K562 (cell line): ENCODE measurements around the gene KRTAP1-1. TPM values are rescaled to one million over a fixed set of nuclear protein-coding genes. Genes with fewer than 3 reads are reported as not detected.

Experiments used
- ATAC-seq: fragments of 200-7000 bp; cut with Tn5 transposase; 3 replicates; pipeline ENCODE4 v1.9.1; 2020; ENCODE audit warnings: moderate library complexity
- BruUV-seq: library from RNA; stranded (reverse); fragments of 400-500 nt; replicated peaks from 2 replicates; lab custom pipeline; 2021; lab: Mats Ljungman, UMichigan
- CTCF ChIA-PET: fragments of 300-600 bp; formaldehyde crosslinking; extraction: SDS; loops from one replicate; lab custom pipeline; 2021; ENCODE audit warnings: low intra/inter-chr PET ratio; lab: Yijun Ruan, JAX
- POLR2A ChIA-PET: fragments of 300-600, 350-650 bp; sonication (Branson Sonifier 250); formaldehyde crosslinking; extraction: SDS; loops from one replicate; lab custom pipeline; 2021; ENCODE audit warnings: antibody characterized with exemption, inconsistent platforms; lab: Yijun Ruan, JAX
- DNase-seq, 4 experiments: peaks; one replicate each; pipeline versions ENCODE4 v3.0.0 to v3.0.0-alpha.2; 2011 to 2018; ENCODE audit warnings: low spot score in 3 of 4, mixed read lengths in 3 of 4; ENCODE audit errors: extremely low read depth in 1 of 4
- FAIRE-seq: peaks from 2 replicates; lab custom pipeline; 2011; peaks lifted over from hg19 to GRCh38; lab: Jason Lieb, UNC
- H2AFZ ChIP-seq: 2 replicates; pipeline ENCODE4 v1.6.0; 2011; ENCODE audit warnings: low read depth, low read length, control low read depth, inconsistent platforms
- H3K27ac ChIP-seq: fragments of 200-600 bp; 3 replicates; pipeline ENCODE4 v1.8.0; 2011; ENCODE audit warnings: low read depth, mild to moderate bottlenecking, control low read depth, inconsistent platforms, low read length, moderate library complexity, mixed read lengths; ENCODE audit errors: extremely low read depth
- H3K27me3 ChIP-seq, 2 experiments: fragments of 300-600 bp in 1 of 2; 2 replicates in 1 of 2; 3 replicates in 1 of 2; pipeline versions ENCODE4 v1.6.0 to v1.8.0; 2011; ENCODE audit warnings: inconsistent platforms in 2 of 2, low read length in 2 of 2, mild to moderate bottlenecking in 1 of 2, mixed read lengths in 1 of 2, moderate library complexity in 1 of 2; ENCODE audit not compliant: control insufficient read depth in 2 of 2, insufficient read depth in 2 of 2
- H3K36me3 ChIP-seq: fragments of 300-600 bp; 3 replicates; pipeline ENCODE4 v1.8.0; 2011; ENCODE audit warnings: mild to moderate bottlenecking, low read length, inconsistent platforms; ENCODE audit not compliant: control insufficient read depth, insufficient read depth
- H3K4me1 ChIP-seq, 2 experiments: fragments of 200-600 bp in 1 of 2; replicated peaks in 1 of 2; 2 replicates in 1 of 2; 3 replicates in 1 of 2; pipeline versions ENCODE4 v1.5.1 to v1.8.0; 2011; ENCODE audit warnings: inconsistent platforms in 2 of 2, low read length in 2 of 2, mild to moderate bottlenecking in 1 of 2, mixed read lengths in 1 of 2, moderate library complexity in 1 of 2; ENCODE audit not compliant: control insufficient read depth in 2 of 2, insufficient read depth in 2 of 2
- H3K4me2 ChIP-seq: 2 replicates; pipeline ENCODE4 v1.6.1; 2011; ENCODE audit warnings: low read length, control low read depth, inconsistent platforms, mixed read lengths; ENCODE audit not compliant: insufficient read depth
- H3K4me3 ChIP-seq: fragments of 200-600 bp; sonication (generic), shearing (Covaris generic); 2 replicates; pipeline ENCODE4 v1.5.1; 2016; ENCODE audit warnings: control low read depth, inconsistent platforms
- H3K79me2 ChIP-seq: fragments of 200-600 bp; 3 replicates; pipeline ENCODE4 v1.8.0; 2011; ENCODE audit warnings: low read length, inconsistent platforms; ENCODE audit not compliant: control insufficient read depth, insufficient read depth
- H3K9ac ChIP-seq, 2 experiments: 2 replicates each; pipeline versions ENCODE4 v1.6.0 to v1.6.1; 2011; ENCODE audit warnings: low read depth in 2 of 2, low read length in 2 of 2, control low read depth in 1 of 2, inconsistent platforms in 1 of 2, mild to moderate bottlenecking in 1 of 2, mixed read lengths in 1 of 2; ENCODE audit not compliant: insufficient read depth in 1 of 2
- H3K9me1 ChIP-seq: one replicate; pipeline ENCODE4 v1.6.0; 2011; ENCODE audit warnings: inconsistent platforms, mild to moderate bottlenecking, low read length, moderate library complexity; ENCODE audit not compliant: control insufficient read depth, insufficient read depth
- H3K9me3 ChIP-seq: replicated peaks from 2 replicates; pipeline ENCODE4 v1.5.1; 2011; ENCODE audit warnings: low read depth, low read length, inconsistent platforms; ENCODE audit not compliant: control insufficient read depth, insufficient read depth
- H4K20me1 ChIP-seq: replicated peaks from 2 replicates; pipeline ENCODE4 v1.6.1; 2011; ENCODE audit warnings: low read length, inconsistent platforms, mixed read lengths; ENCODE audit not compliant: control insufficient read depth, insufficient read depth
- CTCF ChIP-seq, 3 experiments: IDR thresholded peaks in 2 of 3; conservative IDR thresholded peaks in 1 of 3; 2 replicates each; pipeline ENCODE4 v1.5.1; 2011 to 2012; ENCODE audit warnings: low read length in 3 of 3, mild to moderate bottlenecking in 3 of 3, control low read depth in 2 of 3, improper control_type of control experiment in 1 of 3, inconsistent platforms in 1 of 3, low read depth in 1 of 3, mixed read lengths in 1 of 3, moderate library complexity in 1 of 3; ENCODE audit not compliant: insufficient read depth in 2 of 3
- NFIX ChIP-seq: fragments of 250-450 bp; sonication (Bioruptor Pico); IDR thresholded peaks from 2 replicates; pipeline ENCODE4 v1.4.0; 2020; ENCODE audit warnings: low read depth, mild to moderate bottlenecking, moderate library complexity
- NR0B1 ChIP-seq: fragments of 450-650 bp; IDR thresholded peaks from one replicate; pipeline ENCODE4 v1.6.1; 2018; ENCODE audit warnings: mild to moderate bottlenecking, moderate library complexity; ENCODE audit not compliant: partially characterized antibody
- ZFP30 ChIP-seq: fragments of 250-450 bp; sonication (Bioruptor Pico); IDR thresholded peaks from 2 replicates; pipeline ENCODE4 v1.8.0; 2022; ENCODE audit warnings: moderate library complexity, mild to moderate bottlenecking, inconsistent platforms, borderline replicate concordance
- ZNF23 ChIP-seq: fragments of 250-450 bp; sonication (Bioruptor Pico); IDR thresholded peaks from 2 replicates; pipeline ENCODE4 v1.4.0; 2020; ENCODE audit warnings: mild to moderate bottlenecking
- ZNF311 ChIP-seq: fragments of 250-450 bp; sonication (Bioruptor Pico); IDR thresholded peaks from 2 replicates; pipeline ENCODE4 v1.4.0; 2020; ENCODE audit warnings: mild to moderate bottlenecking, moderate library complexity
- WGBS: fragments of 100-300 bp; shearing (Covaris generic); methylation state at CpG from one replicate; pipeline ENCODE4 v1.1.6; 2016; ENCODE audit warnings: low coverage, mixed read lengths; ENCODE audit not compliant: insufficient coverage; ENCODE audit errors: missing lambda C conversion rate; 5-methylcytosine and 5-hydroxymethylcytosine counted together
- in situ Hi-C: fragments of 300-500 bp; cut with MboI; formaldehyde crosslinking; loops from 4 replicates; pipeline ENCODE4 v1.15.0; 2018; ENCODE audit warnings: inconsistent platforms, mixed read lengths
- intact Hi-C: fragments of 100-400 bp; cut with micrococcal nuclease; formaldehyde crosslinking; loops from 2 replicates; pipeline ENCODE4 v1.14.2; 2022
- polyA plus RNA-seq, 8 experiments: library from polyadenylated mRNA; depleted of rRNA in 4 of 8; stranded (reverse) in 5 of 8; unstranded in 3 of 8; fragments of >200 nt; fragmentation: Nextera tagmentation in 2 of 8; fragmentation: Illumina TruSeq in 1 of 8; extraction: Ambion mirVana in 2 of 8; extraction: Trizol in 1 of 8; gene quantifications; 2 replicates each; pipeline versions ENCODE4 v1.2.1 to v1.2.3, GENCODE V29; 2011 to 2014; ENCODE audit warnings: inconsistent platforms in 1 of 8, missing spikeins in 1 of 8
- total RNA-seq, 7 experiments: library from RNA; depleted of rRNA in 6 of 7; stranded (reverse); fragments of >200 nt in 6 of 7; fragmentation: Illumina TruSeq in 2 of 7; extraction: Trizol in 2 of 7; gene quantifications; 2 replicates each; pipeline versions ENCODE4 v1.2.1 to v1.2.3, GENCODE V29; 2011 to 2021; ENCODE audit warnings: low replicate concordance in 1 of 7
- TF ChIP-seq, protein P1 (sequence below): fragments of 250-450 bp; sonication (Bioruptor Pico); IDR thresholded peaks from 2 replicates; pipeline ENCODE4 v1.9.0; 2021; ENCODE audit warnings: mild to moderate bottlenecking

KRTAP1-1 gene
- total and polyA plus RNA-seq, 9 of the 15 experiments (the other 6 are each of a cell fraction or from before 2014, with no cell fraction given): not detected

GRCh38 chr17:41024697-41025096 lies 16.6 kb downstream of the KRTAP1-1 start:
- H3K4me2 ChIP-seq: no peak overlapping the region
- no peaks in the 10 kb centered on the region for H3K9me3 ChIP-seq
- H3K4me1 ChIP-seq: peaks cover 0 to 2% of the 10 kb centered on the region in 2 experiments; a peak in 1 of 5 replicates
- DNase-seq (no peak), ATAC-seq (no peak), FAIRE-seq (no peak)
- no peaks in the 10 kb centered on the region for H4K20me1 ChIP-seq
- no peaks in the 10 kb centered on the region for H3K79me2 ChIP-seq
- H3K27ac ChIP-seq: no peak overlapping the region
- BruUV-seq: no TSS peak
- in situ Hi-C loops (no loop called here), intact Hi-C loops (no loop called here)
- TF ChIP-seq NFIX (CRISPR knock-in tag) (no peak), NR0B1 (no peak), ZFP30 (no peak)
- CTCF ChIA-PET: no interaction called here
- WGBS: 0% methylated on average over 3 of the region's 3 CpGs
- H3K27me3 ChIP-seq: peaks cover 0 to 10% of the 10 kb centered on the region in 2 experiments; a peak in 2 of 5 replicates
- H3K36me3 ChIP-seq: no peaks in the 10 kb centered on the region
- H3K9me1 ChIP-seq: no peaks in the 10 kb centered on the region
- H3K9ac ChIP-seq: no peak overlapping the region
- POLR2A ChIA-PET: no interaction called here
- no peak overlapping the region for H2AFZ ChIP-seq
- H3K4me3 ChIP-seq: no peak overlapping the region

- no peak for FAIRE-seq
- POLR2A ChIA-PET: interaction anchor here (0.6 to 1.0 kb wide), 2 partner anchors 8 to 37 kb away, joined by 3 read pairs; no protein-coding TSS in a partner anchor
- in situ Hi-C loops: no loop called here
Measured at GRCh38 chr17:41020336-41020735, 20.9 kb downstream of the KRTAP1-1 start.

More at GRCh38 chr17:41020336-41020735, 20.9 kb downstream of the KRTAP1-1 start:
- H3K79me2 ChIP-seq: no peaks in the 10 kb centered on the region
- DNase-seq (no peak), ATAC-seq (no peak)
- no peak overlapping the region for H3K27ac ChIP-seq
- TF ChIP-seq ZNF311 (no peak), CTCF (IDR thresholded peaks at IDR 0.05 in 2 of 3, conservative IDR thresholded peaks at IDR 0.05 in 1 of 3; ENCODE audit: insufficient read depth in 2 of 3, low read depth in 1 of 3, low read length in 3 of 3) (no peak), ZNF23 (CRISPR knock-in tag) (no peak)
- TF ChIP-seq, protein P1, sequence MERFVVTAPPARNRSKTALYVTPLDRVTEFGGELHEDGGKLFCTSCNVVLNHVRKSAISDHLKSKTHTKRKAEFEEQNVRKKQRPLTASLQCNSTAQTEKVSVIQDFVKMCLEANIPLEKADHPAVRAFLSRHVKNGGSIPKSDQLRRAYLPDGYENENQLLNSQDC (CRISPR knock-in tag): no peak
- H3K36me3 ChIP-seq: no peaks in the 10 kb centered on the region
- H3K9me3 ChIP-seq: no peaks in the 10 kb centered on the region
- H3K9me1 ChIP-seq: no peaks in the 10 kb centered on the region
- BruUV-seq: no TSS peak
- CTCF ChIA-PET: no interaction called here
- no peak overlapping the region for H2AFZ ChIP-seq
- H3K4me1 ChIP-seq: no peaks in the 10 kb centered on the region
- intact Hi-C loops: no loop called here
- no peak overlapping the region for H3K4me2 ChIP-seq
- no peak overlapping the region for H3K9ac ChIP-seq
- H4K20me1 ChIP-seq: no peaks in the 10 kb centered on the region
- no peak overlapping the region for H3K4me3 ChIP-seq
- H3K27me3 ChIP-seq: 0 out of 5 replicates have a peak, but pooled peaks cover 0 to 3% of the 10 kb centered on the region in 2 experiments
